Neural cell (in vitro differentiated cells): ENCODE measurements around the gene HIVEP3.

Experiments used
- EP300 ChIP-seq: fragments of 450-650 bp; conservative IDR thresholded peaks from 2 replicates; pipeline ENCODE4 v1.6.1; 2014; ENCODE audit warnings: antibody characterized with exemption, mild to moderate bottlenecking, moderate library complexity; ENCODE audit not compliant: poor library complexity, severe bottlenecking
- EZH2 ChIP-seq: fragments of 200-600, 300-800 bp; shearing (Covaris generic), sonication (generic); IDR thresholded peaks from 2 replicates; pipeline ENCODE4 v1.6.1; 2014; ENCODE audit warnings: antibody characterized with exemption, low read length, borderline replicate concordance, mild to moderate bottlenecking; ENCODE audit not compliant: insufficient read depth, poor library complexity, severe bottlenecking
- MXI1 ChIP-seq: fragments of 450-650 bp; conservative IDR thresholded peaks from 2 replicates; pipeline ENCODE4 v1.6.1; 2014; ENCODE audit warnings: antibody characterized with exemption, mild to moderate bottlenecking; ENCODE audit not compliant: poor library complexity, severe bottlenecking
- SMC3 ChIP-seq: fragments of 450-650 bp; conservative IDR thresholded peaks from 2 replicates; pipeline ENCODE4 v1.6.1; 2014; ENCODE audit warnings: antibody characterized with exemption, mild to moderate bottlenecking, moderate library complexity; ENCODE audit not compliant: poor library complexity
- TF ChIP-seq, protein P1 (sequence below): fragments of 450-650 bp; IDR thresholded peaks from 2 replicates; pipeline ENCODE4 v1.5.1; 2014; ENCODE audit warnings: antibody characterized with exemption, mild to moderate bottlenecking, moderate library complexity; ENCODE audit not compliant: poor library complexity, severe bottlenecking
- TF ChIP-seq, protein P2 (sequence below): IDR thresholded peaks from 2 replicates; pipeline ENCODE4 v1.6.1; 2012; ENCODE audit warnings: borderline replicate concordance

GRCh38 chr1:41463516-41463915 lies 455.2 kb downstream of the HIVEP3 start:
- TF ChIP-seq SMC3 (no peak), MXI1 (no peak), EP300 (no peak), EZH2 (no peak)
- TF ChIP-seq, protein P1, sequence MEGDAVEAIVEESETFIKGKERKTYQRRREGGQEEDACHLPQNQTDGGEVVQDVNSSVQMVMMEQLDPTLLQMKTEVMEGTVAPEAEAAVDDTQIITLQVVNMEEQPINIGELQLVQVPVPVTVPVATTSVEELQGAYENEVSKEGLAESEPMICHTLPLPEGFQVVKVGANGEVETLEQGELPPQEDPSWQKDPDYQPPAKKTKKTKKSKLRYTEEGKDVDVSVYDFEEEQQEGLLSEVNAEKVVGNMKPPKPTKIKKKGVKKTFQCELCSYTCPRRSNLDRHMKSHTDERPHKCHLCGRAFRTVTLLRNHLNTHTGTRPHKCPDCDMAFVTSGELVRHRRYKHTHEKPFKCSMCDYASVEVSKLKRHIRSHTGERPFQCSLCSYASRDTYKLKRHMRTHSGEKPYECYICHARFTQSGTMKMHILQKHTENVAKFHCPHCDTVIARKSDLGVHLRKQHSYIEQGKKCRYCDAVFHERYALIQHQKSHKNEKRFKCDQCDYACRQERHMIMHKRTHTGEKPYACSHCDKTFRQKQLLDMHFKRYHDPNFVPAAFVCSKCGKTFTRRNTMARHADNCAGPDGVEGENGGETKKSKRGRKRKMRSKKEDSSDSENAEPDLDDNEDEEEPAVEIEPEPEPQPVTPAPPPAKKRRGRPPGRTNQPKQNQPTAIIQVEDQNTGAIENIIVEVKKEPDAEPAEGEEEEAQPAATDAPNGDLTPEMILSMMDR: no peak
- TF ChIP-seq, protein P2, sequence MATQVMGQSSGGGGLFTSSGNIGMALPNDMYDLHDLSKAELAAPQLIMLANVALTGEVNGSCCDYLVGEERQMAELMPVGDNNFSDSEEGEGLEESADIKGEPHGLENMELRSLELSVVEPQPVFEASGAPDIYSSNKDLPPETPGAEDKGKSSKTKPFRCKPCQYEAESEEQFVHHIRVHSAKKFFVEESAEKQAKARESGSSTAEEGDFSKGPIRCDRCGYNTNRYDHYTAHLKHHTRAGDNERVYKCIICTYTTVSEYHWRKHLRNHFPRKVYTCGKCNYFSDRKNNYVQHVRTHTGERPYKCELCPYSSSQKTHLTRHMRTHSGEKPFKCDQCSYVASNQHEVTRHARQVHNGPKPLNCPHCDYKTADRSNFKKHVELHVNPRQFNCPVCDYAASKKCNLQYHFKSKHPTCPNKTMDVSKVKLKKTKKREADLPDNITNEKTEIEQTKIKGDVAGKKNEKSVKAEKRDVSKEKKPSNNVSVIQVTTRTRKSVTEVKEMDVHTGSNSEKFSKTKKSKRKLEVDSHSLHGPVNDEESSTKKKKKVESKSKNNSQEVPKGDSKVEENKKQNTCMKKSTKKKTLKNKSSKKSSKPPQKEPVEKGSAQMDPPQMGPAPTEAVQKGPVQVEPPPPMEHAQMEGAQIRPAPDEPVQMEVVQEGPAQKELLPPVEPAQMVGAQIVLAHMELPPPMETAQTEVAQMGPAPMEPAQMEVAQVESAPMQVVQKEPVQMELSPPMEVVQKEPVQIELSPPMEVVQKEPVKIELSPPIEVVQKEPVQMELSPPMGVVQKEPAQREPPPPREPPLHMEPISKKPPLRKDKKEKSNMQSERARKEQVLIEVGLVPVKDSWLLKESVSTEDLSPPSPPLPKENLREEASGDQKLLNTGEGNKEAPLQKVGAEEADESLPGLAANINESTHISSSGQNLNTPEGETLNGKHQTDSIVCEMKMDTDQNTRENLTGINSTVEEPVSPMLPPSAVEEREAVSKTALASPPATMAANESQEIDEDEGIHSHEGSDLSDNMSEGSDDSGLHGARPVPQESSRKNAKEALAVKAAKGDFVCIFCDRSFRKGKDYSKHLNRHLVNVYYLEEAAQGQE: no peak
